Activated CD4-positive, CD25-positive, alpha-beta regulatory T cell treated with anti-CD3 and anti-CD28 coated beads, Interleukin-2, amount 50 U/mL, for 24 hours (primary cell): ENCODE data around the gene SYNGR2.

ENCODE experiments used
- ATAC-seq, 2 donors: fragments of 150-1000 bp; cut with Tn5 transposase; one replicate each; pipeline ENCODE4 v1.10.0; 2021; ENCODE audit warnings: mild to moderate bottlenecking in 1 of 2, moderate library complexity in 1 of 2

SYNGR2 gene

DNA sequence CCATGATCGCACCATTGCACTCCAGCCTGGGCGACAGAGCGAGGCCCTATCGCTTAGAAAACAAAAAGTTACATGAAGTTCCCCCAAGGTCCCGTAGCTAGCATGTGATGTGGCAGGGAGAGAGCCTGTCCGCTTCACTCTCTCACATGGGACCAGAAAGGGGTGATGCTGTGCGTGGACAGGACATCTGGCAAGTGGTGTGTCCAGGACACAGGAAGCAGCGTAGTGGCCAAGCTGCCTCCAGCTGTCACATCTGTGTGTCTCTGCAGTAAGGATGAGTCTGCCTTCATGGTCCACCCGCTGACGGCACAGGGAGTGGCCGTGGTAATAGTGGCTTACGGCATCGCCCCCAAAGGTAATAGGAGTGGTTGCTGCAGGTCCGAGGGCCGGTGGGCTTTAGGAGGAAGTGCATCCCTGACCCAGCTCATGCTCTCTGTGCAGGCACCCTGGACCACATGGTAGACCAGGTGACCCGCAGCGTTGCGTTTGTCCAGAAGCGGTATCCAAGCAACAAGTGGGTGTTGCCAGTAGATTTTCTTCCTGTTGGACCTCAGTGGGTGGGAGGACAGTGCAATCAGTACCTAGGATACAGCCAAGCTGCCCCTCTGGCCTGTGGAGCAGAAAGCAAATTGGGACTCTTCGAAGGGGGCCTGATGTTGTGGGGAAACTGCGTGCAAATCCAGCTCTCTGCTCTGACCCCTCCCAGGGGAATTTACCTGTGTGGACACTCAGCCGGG lies 36.2 kb downstream of the SYNGR2 start:
- ATAC-seq: no peak

DNA sequence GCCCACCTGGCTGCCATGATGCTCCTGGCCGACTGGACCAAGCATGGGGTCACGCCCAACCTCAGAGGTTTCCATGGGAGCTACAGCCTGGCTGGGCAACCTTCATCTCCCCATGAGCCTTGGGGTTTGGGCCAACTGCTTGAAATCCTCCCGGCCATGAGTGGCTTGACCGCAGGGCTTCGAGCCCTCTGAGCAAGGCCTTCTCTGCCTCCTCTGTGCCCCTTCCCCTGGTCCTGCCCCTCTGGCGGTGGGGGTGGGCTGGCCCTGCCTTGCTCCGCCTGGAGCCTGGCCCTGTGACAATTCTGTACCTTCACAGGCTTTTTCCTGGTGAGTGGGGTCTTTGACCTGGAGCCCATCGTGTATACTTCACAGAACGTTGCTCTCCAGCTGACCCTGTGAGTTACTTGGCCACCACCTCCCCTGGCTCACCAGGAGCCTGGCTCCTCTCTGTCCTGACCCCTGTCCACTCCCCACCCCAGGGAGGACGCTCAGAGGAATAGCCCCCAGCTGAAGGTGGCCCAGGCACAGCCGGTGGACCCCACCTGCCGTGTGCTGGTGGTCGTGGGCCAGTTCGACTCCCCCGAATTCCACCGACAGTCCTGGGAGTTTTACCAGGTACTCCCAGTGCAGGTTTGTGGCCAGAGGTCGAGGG lies 36.9 kb downstream of the SYNGR2 start:
- ATAC-seq: no peak

GRCh38 chr17:78206298-78206697 lies 37.9 kb downstream of the SYNGR2 start:
- ATAC-seq: no peak

GRCh38 chr17:78208486-78208885 lies 40.1 kb downstream of the SYNGR2 start:
- ATAC-seq: no peak

GRCh38 chr17:78210111-78210510 lies 41.7 kb downstream of the SYNGR2 start:
- no peak for ATAC-seq

DNA sequence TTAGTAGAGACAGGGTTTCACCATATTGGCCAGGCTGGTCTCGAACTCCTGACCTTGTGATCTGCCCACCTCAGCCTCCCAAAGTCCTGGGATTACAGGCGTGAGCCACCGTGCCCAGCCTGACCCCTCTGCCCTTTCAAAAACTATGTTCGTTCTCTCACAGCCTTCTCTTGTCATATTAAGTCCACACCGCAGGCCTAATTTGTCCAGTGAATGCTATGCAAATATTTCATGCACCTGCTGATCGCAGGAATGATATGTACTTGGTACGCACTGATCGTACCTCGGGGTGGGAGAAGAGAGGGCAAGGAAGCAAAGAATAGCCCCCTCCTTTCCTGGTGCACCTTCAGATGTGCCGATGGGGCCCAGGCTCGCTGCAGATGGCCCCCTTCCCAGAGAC lies 42.7 kb downstream of the SYNGR2 start:
- no peak for ATAC-seq

DNA sequence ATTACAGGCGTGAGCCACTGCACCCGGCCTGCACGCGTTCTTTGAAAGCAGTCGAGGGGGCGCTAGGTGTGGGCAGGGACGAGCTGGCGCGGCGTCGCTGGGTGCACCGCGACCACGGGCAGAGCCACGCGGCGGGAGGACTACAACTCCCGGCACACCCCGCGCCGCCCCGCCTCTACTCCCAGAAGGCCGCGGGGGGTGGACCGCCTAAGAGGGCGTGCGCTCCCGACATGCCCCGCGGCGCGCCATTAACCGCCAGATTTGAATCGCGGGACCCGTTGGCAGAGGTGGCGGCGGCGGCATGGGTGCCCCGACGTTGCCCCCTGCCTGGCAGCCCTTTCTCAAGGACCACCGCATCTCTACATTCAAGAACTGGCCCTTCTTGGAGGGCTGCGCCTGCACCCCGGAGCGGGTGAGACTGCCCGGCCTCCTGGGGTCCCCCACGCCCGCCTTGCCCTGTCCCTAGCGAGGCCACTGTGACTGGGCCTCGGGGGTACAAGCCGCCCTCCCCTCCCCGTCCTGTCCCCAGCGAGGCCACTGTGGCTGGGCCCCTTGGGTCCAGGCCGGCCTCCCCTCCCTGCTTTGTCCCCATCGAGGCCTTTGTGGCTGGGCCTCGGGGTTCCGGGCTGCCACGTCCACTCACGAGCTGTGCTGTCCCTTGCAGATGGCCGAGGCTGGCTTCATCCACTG lies 45.8 kb downstream of the SYNGR2 start, which contains the start of gene BIRC5:
BIRC5 (plus strand) TSS at position 238 of the 690 bp plus-strand sequence; CDS start at position 302, 64 bp downstream.
- peak; percentile 100 for ATAC-seq

GRCh38 chr17:78214706-78215061 lies 46.3 kb downstream of the SYNGR2 start:
- no peak for ATAC-seq

DNA sequence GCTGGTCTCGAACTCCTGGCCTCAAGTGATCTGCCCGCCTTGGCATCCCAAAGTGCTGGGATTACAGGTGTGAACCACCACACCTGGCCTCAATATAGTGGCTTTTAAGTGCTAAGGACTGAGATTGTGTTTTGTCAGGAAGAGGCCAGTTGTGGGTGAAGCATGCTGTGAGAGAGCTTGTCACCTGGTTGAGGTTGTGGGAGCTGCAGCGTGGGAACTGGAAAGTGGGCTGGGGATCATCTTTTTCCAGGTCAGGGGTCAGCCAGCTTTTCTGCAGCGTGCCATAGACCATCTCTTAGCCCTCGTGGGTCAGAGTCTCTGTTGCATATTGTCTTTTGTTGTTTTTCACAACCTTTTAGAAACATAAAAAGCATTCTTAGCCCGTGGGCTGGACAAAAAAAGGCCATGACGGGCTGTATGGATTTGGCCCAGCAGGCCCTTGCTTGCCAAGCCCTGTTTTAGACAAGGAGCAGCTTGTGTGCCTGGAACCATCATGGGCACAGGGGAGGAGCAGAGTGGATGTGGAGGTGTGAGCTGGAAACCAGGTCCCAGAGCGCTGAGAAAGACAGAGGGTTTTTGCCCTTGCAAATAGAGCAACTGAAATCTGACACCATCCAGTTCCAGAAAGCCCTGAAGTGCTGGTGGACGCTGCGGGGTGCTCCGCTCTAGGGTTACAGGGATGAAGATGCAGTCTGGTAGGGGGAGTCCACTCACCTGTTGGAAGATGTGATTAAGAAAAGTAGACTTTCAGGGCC lies 51.2 kb downstream of the SYNGR2 start:
- no peak for ATAC-seq
